Measurements from ENCODE around the gene COASY. TPM values are rescaled to one million over a fixed set of nuclear protein-coding genes. Genes with fewer than 3 reads are reported as not detected.

Gene COASY
- total and polyA plus RNA-seq, 2 donors = 8.8 to 43.7 TPM

DNA sequence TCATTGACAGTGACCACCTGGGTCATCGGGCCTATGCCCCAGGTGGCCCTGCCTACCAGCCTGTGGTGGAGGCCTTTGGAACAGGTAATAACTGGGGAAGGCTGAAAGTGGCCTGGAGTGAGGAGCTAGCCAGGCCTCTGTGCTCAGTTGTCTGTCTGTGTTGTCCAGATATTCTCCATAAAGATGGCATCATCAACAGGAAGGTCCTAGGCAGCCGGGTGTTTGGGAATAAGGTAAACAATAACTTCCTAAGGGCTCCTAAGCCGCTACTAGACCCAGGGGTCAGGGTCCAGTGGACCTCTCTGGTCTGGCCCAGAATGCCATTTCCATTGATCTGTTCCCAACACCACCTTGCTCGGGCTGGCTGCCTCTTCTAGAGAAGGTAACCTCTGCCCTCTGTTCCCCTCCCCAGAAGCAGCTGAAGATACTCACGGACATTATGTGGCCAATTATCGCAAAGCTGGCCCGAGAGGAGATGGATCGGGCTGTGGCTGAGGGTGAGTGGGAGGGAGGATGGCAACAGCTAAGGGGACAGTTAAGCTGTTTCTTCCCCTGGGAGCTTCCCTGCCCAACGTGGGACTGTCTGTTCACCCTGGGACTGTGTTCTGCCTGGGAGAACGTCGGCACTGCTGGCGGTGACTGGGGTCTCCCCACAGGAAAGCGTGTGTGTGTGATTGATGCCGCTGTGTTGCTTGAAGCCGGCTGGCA, 3.0 kb downstream of the COASY start:
- peaks cover 2% of the 10 kb centered on the region for H3K4me1 ChIP-seq (ENCODE audit: insufficient read depth)
- no peaks in the 10 kb centered on the region for H3K36me3 ChIP-seq (ENCODE audit: insufficient read depth)
- no peak overlapping the region for H3K4me3 ChIP-seq (ENCODE audit: low read depth, low read length)
- H3K27ac ChIP-seq (ENCODE audit: low read depth) = no peak overlapping the region
- WGBS = 87% methylated on average over 15 of the region's 15 CpGs
- DNase-seq (ENCODE audit: extremely low spot score) = no peak

DNA sequence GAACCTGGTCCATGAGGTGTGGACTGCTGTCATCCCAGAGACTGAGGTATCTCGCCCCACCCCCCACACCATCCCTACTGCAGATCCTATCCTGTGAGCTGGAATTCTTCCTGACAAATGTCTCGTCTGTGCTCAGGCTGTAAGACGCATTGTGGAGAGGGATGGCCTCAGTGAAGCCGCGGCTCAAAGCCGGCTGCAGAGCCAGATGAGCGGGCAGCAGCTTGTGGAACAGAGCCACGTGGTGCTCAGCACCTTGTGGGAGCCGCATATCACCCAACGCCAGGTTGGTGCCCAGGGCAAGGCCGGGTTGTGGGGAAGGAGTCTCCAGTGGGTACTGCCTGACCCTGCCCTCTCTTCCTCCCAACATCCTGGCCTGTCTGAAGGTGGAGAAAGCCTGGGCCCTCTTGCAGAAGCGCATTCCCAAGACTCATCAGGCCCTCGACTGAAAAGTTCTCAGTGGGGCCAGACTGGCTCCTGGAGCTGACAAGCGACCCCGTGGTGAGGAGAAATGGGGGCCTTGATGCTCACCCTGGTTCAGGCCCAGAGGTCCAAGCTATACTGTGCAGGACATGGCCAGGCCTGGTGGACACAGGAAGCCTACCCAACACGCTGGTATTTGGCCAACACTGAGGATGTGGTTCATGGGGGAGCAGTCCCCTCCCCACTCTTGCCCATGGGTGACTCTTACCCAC, 3.7 kb downstream of the COASY start:
- Histone ChIP-seq H3K36me3 (ENCODE audit: insufficient read depth) (no peaks in the 10 kb centered on the region), H3K27ac (ENCODE audit: low read depth) (no peak overlapping the region), H3K4me3 (ENCODE audit: low read depth, low read length) (no peak overlapping the region), H3K4me1 (ENCODE audit: insufficient read depth) (peaks cover 2% of the 10 kb centered on the region)
- WGBS = 91% methylated on average over 16 of the region's 16 CpGs
- no peak for DNase-seq (ENCODE audit: extremely low spot score)

DNA sequence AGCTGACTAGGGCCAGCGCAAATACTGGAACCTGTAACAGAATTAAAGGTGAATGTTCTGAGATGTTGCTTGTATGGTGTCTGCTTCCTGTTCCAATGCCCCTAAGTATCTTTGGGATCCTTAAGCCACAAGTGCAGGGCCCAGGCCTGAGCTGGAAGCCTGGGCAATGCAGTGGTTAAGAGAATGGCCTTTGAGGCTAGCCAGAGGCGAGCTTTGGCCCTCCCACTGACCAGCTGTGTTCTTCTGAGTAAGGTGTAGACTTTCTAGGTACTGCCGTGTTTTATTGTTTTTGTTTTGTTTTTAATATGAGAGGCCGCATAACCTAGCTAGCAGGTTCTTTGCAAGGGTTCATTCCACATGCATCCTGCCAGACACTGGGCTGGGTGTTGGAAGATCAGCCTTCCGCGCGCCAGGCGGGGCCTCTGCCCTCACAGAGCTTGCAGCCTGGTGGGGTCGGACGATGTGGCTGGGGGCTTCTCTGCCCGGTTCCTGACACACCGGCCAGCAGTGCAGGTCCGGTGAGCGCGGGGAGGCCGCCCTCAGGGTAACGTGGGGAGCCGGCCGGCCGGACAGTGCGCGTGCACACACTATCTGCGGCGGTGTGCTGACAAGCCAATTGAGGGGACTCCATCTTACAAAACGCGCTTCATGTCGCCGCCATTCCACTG, 4.4 kb downstream of the COASY start:
- Histone ChIP-seq H3K4me1 (ENCODE audit: insufficient read depth) (peaks cover 2% of the 10 kb centered on the region), H3K27ac (ENCODE audit: low read depth) (no peak overlapping the region), H3K4me3 (ENCODE audit: low read depth, low read length) (peak overlapping the region; percentile 70), H3K36me3 (ENCODE audit: insufficient read depth) (peaks cover under 1% of the 10 kb centered on the region)
- WGBS = 24% methylated on average over 28 of the region's 28 CpGs
- no peak for DNase-seq (ENCODE audit: extremely low spot score)

DNA sequence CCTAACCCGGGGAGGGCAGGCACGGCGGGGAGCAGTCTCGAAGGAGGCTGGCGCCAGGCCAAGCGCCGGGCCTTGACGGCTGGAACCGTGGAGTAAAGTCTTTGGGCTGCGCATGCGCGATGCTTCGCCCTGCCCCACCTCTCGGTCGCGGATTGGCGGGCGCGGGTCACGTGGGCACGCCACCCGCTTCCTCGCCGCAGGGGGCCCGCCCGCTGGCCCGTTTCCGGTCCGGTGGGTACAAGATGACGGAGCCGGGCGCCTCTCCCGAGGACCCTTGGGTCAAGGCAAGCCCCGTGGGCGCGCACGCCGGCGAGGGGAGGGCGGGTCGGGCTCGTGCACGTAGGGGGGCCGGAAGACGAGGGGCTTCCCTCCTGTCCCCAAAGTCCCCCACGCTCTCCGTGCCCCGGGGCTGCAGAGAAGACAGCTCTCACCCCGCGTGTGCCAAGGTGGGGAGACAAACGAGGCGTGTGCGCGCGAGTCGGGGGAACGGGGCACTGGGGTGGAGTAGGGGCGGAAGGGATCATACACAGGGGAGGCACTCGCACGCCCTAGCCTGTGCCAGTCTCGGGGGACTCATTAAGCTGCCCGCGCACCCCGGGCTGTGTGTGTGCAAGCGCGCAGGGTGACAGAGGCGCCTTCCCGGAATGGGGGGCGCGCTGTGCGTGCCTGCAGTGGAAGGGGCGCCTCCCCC, 5.1 kb downstream of the COASY start, which contains the start of gene MLX:
TSS of gene MLX (plus strand) at position 218 of the 691 bp plus-strand sequence. CDS start at position 243, 25 bp downstream.
- peaks cover 2% of the 10 kb centered on the region for H3K4me1 ChIP-seq (ENCODE audit: insufficient read depth)
- under 1% methylated on average over 72 of the region's 72 CpGs for WGBS
- H3K36me3 ChIP-seq (ENCODE audit: insufficient read depth) = peaks cover 2% of the 10 kb centered on the region

DNA sequence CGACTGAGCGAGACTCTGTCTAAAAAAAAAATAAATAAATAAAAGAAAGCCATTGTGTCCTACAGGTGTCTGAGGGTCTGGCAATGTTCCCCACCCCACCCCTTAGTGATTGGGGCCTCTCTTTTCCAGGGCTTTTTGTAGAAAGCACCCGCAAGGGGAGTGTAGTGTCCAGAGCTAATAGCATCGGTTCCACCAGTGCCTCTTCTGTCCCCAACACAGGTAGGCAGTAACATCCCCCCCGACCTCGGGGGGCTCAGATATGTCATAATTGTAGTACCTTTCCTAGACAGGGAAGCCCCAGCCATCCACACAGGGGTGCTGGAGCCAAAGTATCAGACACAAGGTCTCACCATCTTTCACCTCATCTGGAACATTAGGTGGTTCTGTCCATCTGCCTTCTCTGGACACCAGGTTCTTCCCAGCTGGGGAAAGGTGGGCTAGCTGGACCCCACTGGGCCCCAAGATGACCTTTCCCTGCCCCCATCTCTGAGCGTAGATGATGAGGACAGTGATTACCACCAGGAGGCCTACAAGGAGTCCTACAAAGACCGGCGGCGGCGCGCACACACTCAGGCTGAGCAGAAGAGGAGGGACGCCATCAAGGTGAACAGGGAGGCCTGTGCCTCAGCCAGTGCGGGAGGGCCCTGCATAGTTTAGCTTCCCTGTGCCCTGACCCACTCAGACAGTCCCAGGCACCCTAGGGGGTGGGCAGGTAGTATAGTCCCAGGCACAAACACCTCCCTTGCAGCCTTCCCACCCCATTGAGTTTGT, 6.6 kb downstream of the COASY start:
- WGBS = 87% methylated on average over 14 of the region's 14 CpGs
- no peak overlapping the region for H3K27ac ChIP-seq (ENCODE audit: low read depth)
- H3K4me1 ChIP-seq (ENCODE audit: insufficient read depth) = no peaks in the 10 kb centered on the region
- DNase-seq (ENCODE audit: extremely low spot score) = no peak
- H3K36me3 ChIP-seq (ENCODE audit: insufficient read depth) = peaks cover 9% of the 10 kb centered on the region
- H3K4me3 ChIP-seq (ENCODE audit: low read depth, low read length) = no peak overlapping the region

More for the DNA sequence above, 5.1 kb downstream of the COASY start, which contains the start of gene MLX:
- DNase-seq (ENCODE audit: extremely low spot score) = peak; percentile 69
- peak within 1 kb of the TSS; percentile 76 for H3K27ac ChIP-seq (ENCODE audit: low read depth)
- H3K4me3 ChIP-seq (ENCODE audit: low read depth, low read length) = peak within 1 kb of the TSS; percentile 70

DNA sequence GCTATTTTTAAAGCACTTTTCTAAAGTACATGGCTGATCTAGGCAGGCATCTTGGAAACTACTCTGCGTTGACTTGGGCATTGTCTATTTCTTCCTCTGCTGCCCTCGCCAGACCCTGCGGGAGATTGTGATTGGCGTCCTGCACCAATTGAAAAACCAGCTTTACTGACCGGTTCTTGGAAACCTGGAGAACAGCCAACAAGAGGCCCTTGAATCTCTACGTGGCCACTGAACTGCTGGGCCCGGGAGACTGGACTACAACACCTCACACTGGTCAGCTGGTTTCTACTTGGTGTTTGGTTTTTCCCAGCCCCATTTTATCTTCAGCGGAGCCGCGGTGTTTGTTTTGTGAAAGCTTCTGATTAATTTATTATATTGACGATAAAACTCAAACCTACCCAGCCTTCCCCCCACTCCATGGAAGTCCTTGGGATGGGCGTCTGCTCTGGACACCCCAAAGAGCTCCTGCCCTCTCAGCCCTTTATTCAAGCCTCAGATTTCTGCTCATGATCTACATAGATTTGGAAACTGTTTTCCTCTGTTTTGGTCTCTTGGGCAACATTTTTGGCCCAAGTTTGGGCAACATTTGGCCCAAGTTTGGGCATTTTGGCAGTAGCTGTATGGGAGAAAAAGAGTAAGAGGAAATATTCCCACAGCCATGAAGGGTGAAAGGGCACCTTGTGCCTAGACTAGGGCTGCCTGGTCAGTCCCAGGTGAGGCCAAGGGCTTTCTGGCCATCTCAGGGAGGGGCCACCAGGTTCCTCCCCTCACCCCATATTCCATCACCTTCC, 9.7 kb downstream of the COASY start:
- no peak for DNase-seq (ENCODE audit: extremely low spot score)
- no peak overlapping the region for H3K4me3 ChIP-seq (ENCODE audit: low read depth, low read length)
- H3K4me1 ChIP-seq (ENCODE audit: insufficient read depth) = no peaks in the 10 kb centered on the region
- 72% methylated on average over 12 of the region's 12 CpGs for WGBS
- peaks cover 9% of the 10 kb centered on the region for H3K36me3 ChIP-seq (ENCODE audit: insufficient read depth)
- H3K27ac ChIP-seq (ENCODE audit: low read depth) = no peak overlapping the region

DNA sequence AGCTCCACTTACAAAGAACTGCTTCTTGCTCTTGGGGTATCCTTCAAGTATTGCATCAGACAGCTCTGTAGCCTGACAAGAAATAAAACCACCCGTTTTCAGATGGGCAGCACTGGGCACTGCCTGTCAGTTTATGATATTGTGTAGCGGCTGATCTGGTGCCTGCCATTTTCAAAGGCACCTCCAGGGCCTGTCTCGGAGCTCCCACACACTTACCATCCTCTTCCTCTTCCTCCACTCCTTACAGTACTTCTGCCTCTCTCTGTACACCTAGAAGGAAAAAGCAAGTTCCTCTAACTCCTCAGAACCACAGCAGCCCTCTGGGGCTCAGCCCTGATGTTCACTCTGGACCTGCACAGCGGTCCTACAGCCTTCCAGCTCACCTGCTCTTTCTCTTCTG, 11.1 kb downstream of the COASY start:
- Histone ChIP-seq H3K27ac (ENCODE audit: low read depth) (no peak overlapping the region), H3K4me1 (ENCODE audit: insufficient read depth) (no peaks in the 10 kb centered on the region), H3K4me3 (ENCODE audit: low read depth, low read length) (no peak overlapping the region), H3K36me3 (ENCODE audit: insufficient read depth) (peaks cover 9% of the 10 kb centered on the region)
- DNase-seq (ENCODE audit: extremely low spot score) = no peak
- 84% methylated on average over 4 of the region's 4 CpGs for WGBS

DNA sequence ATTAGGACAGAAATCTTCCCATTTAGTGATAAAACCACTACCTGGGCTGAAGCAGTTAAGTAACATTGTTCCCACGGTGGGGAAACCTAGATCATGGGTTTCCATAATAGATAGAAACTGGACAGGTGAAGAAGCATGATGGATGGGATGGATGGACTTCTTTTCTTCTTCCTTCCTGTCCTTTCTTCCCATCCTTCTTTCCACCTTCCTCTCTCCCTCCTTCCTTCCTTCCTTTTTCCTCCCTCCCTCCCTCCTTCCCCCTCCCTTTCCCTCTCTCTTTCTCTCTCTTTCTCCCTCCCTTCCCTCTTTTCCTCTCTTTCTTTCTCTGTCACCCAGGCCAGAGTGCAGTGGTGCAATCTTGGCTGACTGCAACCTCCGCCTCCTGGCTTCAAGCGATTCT, 12.5 kb downstream of the COASY start:
- Histone ChIP-seq H3K36me3 (ENCODE audit: insufficient read depth) (peaks cover 9% of the 10 kb centered on the region), H3K27ac (ENCODE audit: low read depth) (no peak overlapping the region), H3K4me1 (ENCODE audit: insufficient read depth) (no peaks in the 10 kb centered on the region), H3K4me3 (ENCODE audit: low read depth, low read length) (no peak overlapping the region)
- 84% methylated on average over 3 of the region's 3 CpGs for WGBS
- DNase-seq (ENCODE audit: extremely low spot score) = no peak

DNA sequence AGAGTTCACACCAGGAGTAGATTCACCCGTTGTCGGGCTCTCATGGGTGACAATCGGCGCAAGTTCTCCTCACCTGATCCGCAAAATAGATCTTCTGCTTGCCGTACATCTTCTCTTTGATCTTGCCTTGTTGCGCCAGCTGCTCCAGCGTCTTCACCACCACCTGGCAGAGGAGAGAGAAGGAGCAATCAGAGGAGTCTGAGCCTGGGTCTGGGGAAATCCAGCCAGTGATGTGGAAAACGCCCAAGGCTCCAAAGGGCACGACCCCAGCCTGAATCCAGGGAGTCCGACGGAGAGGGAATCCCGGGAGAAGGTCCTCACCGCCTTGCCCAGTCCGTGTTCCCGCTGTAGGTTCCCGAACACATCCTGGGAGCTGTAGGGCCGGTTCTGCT, 15.2 kb downstream of the COASY start:
- no peak for DNase-seq (ENCODE audit: extremely low spot score)
- Histone ChIP-seq H3K4me1 (ENCODE audit: insufficient read depth) (no peaks in the 10 kb centered on the region), H3K4me3 (ENCODE audit: low read depth, low read length) (peak overlapping the region; percentile 51), H3K36me3 (ENCODE audit: insufficient read depth) (peaks cover 11% of the 10 kb centered on the region), H3K27ac (ENCODE audit: low read depth) (no peak overlapping the region)
- 5% methylated on average over 18 of the region's 18 CpGs for WGBS

DNA sequence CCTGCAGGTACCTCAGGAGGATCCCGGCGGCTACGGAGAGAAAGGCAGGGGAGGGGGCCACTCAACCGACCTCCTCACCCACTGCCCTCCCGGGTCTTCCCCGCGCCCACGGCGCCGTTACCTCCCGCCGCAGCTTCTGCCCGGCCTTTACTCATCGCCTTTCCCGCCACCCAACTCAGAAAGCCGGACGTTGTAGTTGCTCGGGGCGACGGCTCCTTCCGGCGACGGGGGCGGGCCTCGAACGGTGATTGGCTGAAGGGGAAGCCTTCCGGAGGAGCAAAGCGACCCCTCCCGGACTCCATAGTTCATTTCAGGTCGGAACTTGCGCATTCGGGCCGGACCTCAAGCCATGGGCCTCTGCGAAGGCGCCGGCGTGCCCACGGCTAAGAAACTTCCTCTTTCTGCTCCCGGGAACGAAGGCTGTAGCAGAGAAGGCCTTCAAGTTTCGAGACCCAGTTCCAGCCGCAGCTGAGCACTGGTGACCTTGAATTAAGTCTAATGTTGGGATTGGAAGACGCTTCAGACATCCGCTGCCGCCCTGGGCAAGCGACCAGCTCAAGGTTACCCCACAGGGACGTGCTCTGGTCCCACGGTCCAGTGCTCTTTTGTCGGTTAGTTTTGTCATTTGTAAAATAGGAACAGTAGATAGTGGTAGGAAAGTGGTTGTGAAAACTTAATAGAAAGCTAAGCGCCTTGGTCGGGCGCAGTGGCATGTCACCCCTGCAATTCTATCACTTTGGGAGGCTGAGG, 15.8 kb downstream of the COASY start, which contains the start of gene PSMC3IP:
TSS of gene PSMC3IP (minus strand) at position 198 of the 750 bp plus-strand sequence. CDS start at position 155, 43 bp downstream.
- DNase-seq (ENCODE audit: extremely low spot score) = peak; percentile 81
- H3K27ac ChIP-seq (ENCODE audit: low read depth) = peak within 1 kb of the TSS; percentile 38
- H3K4me1 ChIP-seq (ENCODE audit: insufficient read depth) = no peaks in the 10 kb centered on the region
- under 1% methylated on average over 52 of the region's 52 CpGs for WGBS
- H3K36me3 ChIP-seq (ENCODE audit: insufficient read depth) = peaks cover 10% of the 10 kb centered on the region
- peak within 1 kb of the TSS; percentile 51 for H3K4me3 ChIP-seq (ENCODE audit: low read depth, low read length)

DNA sequence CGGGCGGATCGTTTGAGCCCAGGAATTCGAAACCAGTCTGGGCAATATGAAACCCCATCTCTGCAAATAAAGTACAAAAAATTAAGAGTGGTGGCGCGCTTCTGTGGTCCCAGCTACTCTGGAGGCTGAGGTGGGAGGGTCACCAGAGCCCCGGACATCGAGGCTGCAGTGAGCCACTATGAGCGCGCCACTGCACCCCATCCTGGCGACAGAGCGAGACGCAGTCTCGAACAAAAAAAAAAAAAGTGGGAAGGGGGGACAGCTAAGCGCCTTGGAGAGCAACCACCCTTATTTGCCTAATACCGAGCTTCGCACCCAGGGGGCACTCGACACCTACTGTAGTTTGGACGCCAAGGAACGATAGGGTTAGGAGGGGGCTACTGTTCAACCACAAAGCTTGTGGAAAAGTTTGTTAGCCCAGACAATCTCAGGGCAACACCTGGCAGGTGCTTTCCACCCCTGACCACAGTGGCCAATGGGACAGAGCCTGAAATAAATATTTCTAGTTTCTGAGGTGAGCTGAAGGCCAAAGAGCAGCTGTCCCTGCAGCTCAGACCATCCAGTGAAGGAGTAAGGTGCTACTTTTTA, 16.4 kb downstream of the COASY start:
- Histone ChIP-seq H3K36me3 (ENCODE audit: insufficient read depth) (peaks cover 4% of the 10 kb centered on the region), H3K27ac (ENCODE audit: low read depth) (peak overlapping the region; percentile 38), H3K4me1 (ENCODE audit: insufficient read depth) (no peaks in the 10 kb centered on the region), H3K4me3 (ENCODE audit: low read depth, low read length) (peak overlapping the region; percentile 51)
- WGBS = under 1% methylated on average over 20 of the region's 20 CpGs
- DNase-seq (ENCODE audit: extremely low spot score) = no peak
